Jurkat, Clone E6-1 (cell line): ENCODE measurements around the gene PTPRN2.
"Not testable (repeated sequence)": the region's sequence is repeated elsewhere in the genome, so short reads cannot be mapped to it uniquely, and the experiment has no call there.

Experiments
- DNase-seq: peaks from one replicate; pipeline ENCODE4 v3.0.0-alpha.2; 2011; ENCODE audit warnings: low read depth, low spot score
- H3K4me3 ChIP-seq: 2 replicates; pipeline ENCODE4 v1.5.1; 2011; ENCODE audit warnings: mild to moderate bottlenecking, low read length, control low read depth, moderate library complexity

Gene PTPRN2

DNA sequence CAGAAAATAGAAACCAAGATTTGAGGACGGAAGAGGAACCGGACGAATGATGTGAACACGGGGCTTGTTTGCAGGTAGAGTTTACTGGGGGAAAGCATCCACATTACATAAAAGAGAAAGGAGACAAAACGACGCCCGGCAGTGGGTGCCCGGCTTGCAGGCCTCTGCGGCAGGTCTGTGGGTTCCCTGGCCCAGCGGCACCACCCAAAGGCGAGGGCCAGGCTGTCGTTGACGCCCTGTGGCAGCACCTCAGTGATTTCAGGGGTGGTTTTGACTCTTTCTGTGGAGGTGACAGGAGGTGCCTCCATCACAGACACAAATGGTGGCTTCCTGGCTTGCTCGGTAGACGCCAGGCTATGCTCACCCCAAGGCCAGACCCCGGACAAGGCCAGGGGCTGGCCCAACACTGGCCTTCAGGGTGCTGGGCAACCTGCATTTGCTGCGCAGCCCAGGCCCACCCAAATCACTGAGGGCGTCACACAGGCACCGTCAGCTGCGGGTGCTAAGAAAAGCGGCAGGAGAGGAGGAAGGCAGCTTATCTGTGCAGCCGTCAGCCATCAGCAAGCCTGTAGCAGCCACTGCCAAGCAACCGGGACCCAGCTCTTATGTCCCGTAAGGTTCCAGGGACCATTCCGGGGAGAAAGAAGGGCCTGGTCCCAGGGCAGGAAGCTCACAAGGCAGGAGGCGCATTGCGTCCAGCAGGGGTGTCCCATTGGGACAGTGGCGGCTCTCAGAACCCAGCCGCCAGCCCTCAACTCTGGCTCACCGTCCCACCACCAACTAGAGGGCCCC lies 230.3 kb downstream of the PTPRN2 start:
- H3K4me3 ChIP-seq: no peak overlapping the region
- DNase-seq: no peak

DNA sequence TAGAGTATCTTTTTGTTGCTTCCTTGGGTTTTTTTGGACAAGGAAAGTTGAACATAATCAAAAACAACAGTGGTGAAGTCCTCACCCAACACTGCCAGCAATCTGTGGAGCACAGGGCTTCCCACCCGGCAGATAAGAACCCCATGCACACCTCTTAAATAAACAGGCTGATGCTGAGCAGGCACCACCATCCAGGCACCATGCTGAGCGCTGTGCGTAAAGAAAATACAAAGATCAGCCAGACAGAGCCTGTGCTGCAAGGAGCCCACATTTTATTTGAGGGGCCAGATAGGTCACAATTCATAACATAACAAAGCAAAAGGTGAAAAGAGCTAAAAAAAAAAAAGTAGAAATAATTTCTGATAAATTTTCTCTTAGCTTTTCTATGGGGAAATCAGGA lies 231.2 kb downstream of the PTPRN2 start:
- H3K4me3 ChIP-seq: no peak overlapping the region
- DNase-seq: no peak

DNA sequence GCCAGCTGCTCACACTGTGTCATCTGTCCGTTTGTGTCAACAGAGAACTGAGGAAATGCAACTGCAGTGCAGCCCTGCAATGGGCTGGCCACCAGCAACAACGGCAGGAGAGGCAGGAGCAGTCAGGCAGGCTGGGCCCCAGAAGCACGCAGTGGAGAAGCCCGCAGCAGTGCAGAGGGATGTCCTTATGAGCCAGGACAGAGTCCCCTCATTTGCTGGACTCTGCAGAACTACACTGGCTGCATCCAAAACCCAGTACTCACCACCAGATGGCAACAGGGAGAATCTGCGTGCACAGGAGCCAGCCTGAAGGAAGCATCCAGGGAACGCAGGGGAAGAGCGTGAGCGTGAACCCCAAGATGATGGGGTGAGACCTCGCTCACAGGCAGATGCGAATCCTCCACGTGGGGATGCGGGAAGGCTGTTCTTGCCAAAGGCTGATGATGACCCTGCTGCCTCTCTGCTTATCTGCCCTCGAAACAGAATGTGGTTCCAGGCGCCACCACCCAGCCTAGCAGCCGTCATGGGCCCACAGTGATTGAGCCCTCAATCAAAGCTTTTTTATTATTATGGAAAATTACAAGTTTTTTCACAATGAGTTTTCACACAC lies 232.1 kb downstream of the PTPRN2 start:
- no peak overlapping the region for H3K4me3 ChIP-seq
- DNase-seq: no peak

DNA sequence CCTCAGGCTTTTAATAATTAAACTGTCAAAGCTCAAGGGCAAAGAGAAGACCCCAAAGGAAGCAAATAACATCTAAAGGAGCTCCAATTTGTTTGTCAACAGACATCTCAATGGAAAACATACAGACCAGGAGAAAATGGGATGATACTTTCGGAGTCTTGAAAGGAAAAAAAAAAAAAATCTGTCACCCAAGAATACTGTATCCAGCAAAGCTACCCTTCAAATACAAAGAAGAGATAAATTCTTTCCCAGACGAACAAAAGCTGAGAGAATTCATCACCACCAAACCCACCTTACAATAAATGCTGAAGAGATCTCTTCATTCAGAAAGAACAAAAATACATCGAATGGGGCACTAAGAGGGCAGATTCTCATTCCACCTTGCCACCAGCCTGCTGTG lies 232.8 kb downstream of the PTPRN2 start:
- no peak for DNase-seq
- H3K4me3 ChIP-seq: no peak overlapping the region

DNA sequence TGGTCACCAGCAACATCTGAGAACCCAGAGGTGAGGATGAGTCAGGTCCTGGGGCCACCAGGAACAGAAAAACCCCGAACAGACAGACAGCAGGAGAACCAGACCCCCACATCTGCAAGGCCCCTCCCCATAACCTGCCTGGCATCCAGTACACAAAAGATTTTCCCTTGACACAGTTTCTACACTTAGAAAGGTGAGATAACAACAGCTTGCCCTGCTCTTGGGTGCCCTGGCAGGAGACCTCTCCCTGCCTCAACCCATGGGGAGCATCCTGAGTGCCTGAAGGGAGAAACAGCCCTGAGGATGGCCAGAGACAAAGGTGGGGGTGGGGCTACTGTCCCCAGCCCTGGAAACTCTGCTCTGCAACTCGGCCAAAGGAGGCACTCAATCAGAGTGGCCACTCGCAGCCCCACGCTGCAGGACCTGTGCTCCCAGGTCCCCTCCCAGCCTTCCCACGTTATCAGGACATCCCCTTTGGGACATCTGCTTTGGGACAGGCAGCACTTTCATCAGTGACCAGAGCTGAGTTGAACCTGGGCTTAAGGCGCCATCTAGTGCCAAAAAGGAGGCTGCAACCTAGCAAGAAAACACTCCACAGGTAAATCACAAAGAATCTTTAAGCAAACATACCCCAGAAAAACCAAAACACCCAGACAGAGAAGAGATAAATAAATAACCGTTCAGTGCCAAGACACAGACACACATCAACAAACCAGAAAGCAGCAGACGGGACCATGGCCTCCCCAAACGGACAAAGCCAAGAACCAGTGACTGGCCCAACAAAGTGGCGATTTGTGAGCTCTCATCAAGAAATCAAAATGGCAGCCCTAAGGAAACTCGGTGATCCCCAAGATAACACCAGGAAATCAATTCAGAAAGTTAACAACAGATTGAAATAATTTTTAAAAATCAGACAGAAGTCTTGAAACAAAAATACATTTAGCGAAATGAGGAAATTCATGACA lies 233.7 kb downstream of the PTPRN2 start:
- peak; percentile 35 for DNase-seq
- no peak overlapping the region for H3K4me3 ChIP-seq

DNA sequence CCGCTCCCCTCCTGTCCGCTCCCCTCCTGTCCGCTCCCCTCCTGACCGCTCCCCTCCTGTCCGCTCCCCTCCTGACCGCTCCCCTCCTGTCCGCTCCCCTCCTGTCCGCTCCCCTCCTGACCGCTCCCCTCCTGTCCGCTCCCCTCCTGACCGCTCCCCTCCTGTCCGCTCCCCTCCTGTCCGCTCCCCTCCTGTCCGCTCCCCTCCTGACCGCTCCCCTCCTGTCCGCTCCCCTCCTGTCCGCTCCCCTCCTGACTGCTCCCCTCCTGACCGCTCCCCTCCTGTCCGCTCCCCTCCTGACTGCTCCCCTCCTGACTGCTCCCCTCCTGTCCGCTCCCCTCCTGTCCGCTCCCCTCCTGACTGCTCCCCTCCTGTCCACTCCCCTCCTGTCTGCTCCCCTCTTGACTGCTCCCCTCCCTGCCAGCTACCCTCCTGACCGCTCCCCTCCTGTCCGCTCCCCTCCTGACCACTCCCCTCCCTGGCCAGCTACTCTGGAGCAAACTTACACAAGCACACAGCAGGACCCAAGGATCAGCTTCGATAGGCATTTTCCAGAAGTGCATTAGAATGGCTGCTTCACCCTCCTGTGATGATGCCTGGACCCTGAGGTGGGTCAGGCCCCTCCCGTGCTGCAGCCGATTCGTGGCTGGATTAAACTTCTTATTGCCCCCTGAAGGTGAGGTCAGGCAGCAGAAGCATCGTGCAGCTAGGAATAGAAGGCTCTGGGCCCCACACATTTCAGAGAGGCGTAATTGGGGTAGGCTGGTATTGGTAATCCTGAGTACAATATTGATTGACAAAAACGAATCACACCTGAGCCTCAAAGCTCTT lies 235.5 kb downstream of the PTPRN2 start:
- not testable (repeated sequence) for H3K4me3 ChIP-seq, DNase-seq

DNA sequence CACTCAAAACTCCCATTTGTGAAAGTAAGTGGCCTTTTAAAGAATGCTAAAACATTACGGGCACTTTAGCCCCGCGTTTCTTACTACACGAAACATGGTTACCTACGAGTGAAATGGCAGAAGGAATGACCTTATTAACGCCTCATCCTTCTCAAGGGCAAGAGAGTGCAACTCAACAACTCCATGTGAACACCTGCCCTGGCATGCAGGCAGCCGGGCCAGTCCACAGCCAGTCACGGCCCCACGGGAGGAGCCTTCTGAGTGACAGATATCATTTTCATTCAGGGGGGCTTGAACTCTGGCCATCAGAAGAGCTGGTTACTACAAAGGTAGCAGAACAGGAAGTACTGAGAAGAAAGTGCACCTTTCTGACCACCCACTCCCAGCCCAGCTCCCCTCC lies 236.1 kb downstream of the PTPRN2 start:
- DNase-seq: no peak
- no peak overlapping the region for H3K4me3 ChIP-seq

DNA sequence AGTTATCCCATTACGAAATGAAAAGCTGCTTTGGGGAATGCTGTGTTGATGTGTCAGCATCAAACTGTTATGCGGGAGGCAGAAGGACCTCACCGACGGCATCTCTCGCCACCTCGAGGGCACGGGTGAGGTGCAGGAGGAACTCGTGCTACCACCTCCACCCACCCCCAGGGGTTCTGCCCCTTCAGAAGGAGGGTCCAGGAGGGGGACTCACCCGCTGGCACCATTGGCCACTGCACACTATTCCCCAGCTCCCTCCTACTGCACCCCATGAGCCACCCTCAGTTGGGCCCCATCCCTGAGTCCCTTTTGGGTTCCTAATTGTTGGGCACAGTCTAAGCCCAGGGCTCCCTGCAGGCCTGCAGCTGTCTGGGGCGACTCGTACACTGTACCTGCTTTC lies 236.6 kb downstream of the PTPRN2 start:
- DNase-seq: no peak
- H3K4me3 ChIP-seq: no peak overlapping the region

DNA sequence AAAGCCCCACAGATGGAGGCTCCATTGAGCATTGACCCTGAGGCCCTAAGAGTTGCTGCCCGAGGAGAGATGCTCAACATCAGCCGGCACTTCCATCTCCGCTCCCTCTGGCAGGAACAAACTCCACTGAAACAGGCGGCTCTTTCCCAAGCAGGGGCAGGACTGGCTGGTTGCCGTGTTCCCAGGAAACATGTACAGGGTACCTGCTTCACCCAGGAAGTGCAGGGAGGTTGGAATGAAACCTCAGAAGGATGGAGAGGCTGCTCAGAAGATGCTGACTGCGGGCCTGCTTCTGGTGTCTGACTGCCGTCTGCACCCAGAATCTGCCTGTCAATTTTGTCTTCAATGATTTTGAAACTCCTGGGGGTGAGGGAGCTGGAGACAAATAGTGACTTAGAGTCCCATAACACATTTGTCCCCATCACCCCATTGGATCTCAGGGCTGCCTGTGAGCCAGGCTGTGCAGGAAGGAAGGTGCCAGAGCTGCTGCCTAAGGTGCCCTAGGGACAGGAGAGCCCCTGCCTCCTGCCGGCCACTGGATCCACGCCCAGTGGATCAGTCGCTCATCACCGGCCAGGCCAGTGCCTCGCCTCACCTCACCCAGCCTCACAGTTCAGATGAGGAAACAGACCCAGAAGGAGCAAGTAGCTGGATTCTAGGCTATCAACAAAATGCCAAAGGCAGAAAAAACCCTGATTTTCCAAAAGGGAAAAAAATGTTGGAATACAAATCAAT lies 237.3 kb downstream of the PTPRN2 start:
- DNase-seq: no peak
- H3K4me3 ChIP-seq: no peak overlapping the region

DNA sequence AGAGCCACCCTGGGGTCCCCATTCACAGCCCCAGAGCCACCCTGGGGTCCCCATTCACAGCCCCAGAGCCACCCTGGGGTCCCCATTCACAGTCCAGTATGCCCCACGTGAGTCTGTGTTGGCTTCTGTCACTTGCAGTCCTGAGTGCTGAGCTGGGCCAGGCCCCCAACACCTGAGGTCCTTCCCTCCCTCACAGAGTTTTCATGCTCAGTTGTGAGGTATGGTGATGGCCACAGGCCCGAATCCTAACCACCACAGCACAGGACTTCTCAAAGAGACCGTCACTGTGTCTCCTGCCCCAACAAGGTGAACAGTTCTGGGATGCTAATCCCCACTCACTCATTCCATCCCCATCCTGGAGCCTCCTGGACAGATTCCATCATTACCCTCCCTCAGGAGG lies 239.2 kb downstream of the PTPRN2 start:
- no peak for DNase-seq

DNA sequence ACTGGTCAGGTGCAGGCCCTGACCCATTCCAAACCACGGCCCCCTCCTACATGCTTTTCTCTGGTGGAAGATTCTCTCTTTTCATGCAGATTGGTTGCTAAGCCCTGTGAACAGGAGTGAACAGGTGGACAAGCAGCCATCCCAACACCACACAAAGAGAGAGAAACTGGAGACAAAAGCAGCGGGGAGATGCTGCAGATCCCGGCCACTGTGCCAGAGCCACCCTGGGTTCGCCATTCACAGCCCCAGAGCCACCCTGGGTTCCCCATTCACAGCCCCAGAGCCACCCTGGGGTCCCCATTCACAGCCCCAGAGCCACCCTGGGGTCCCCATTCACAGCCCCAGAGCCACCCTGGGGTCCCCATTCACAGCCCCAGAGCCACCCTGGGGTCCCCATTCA lies 239.6 kb downstream of the PTPRN2 start:
- H3K4me3 ChIP-seq, DNase-seq: not testable (repeated sequence)

More for the DNA sequence above, 239.2 kb downstream of the PTPRN2 start:
- no peak overlapping the region for H3K4me3 ChIP-seq

DNA sequence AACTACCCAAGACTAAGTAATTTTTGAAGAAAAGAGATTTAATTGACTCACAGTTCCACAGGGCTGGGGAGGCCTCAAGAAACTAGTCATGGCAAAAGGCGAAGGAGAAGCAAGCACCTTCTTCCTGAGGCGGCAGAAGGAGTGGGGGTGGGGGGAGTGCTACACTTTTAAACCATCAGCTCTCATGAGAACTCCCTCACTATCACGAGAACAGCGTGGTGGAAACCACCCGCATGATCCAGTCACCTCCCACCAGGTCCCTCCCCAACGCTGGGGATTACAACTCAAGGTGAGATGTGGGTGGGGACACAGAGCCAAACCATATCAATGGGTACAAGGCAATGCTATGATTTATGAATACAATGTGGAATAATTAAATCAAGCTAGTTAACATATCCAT lies 241.9 kb downstream of the PTPRN2 start:
- no peak overlapping the region for H3K4me3 ChIP-seq
- no peak for DNase-seq

DNA sequence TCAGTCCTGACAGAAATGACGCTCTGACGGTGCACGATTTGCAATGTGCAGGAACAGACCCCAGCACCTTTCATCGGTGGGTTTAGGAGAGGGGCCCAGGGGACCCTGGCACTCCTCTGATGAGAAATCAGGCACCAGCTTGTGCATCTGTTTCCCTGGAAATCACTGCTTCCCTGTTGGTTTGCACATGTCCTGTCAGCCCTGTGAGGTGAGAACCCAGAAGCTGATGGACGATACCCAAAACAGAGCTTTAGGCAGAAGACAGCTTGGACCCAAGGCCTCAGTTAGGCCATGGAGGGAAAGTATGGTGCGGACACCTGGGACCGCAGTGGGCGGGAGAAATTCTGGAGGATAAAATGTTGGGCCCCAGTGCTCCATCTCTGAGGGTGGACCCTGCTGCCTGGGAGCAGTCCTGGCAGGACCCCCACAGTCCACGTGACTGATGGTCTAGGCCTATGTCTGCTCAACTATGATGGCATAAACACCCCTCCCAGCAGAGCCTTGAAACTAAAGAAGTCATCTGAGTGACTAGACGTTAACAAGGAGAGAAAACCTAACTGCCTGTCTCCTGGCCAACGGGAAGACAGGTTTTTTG lies 242.8 kb downstream of the PTPRN2 start:
- no peak overlapping the region for H3K4me3 ChIP-seq
- DNase-seq: no peak

DNA sequence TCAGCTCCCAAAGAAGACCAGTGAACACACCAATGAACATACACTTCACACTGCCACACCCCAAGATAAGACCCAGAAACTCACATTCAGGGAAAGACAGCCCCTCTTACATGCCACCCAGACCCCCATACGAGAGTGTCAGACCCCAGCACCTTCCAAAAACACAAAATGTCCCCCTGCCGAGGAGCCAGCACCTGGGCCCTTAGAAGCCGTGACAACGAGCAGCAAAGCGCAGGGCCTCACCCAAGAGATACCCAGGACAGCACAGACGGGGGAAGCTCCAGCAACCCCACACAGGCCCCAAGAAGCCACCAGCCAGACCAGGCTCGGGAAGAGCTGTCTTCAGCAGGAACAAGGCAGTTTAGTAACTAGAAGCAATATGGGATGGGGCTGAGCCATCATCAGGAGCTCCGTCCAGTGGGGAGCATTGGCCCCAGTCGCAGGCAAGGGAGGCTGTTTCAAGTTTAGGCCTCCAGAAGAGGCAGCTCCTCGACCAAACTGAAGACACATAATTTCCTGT lies 243.6 kb downstream of the PTPRN2 start:
- H3K4me3 ChIP-seq: no peak overlapping the region
- DNase-seq: no peak

DNA sequence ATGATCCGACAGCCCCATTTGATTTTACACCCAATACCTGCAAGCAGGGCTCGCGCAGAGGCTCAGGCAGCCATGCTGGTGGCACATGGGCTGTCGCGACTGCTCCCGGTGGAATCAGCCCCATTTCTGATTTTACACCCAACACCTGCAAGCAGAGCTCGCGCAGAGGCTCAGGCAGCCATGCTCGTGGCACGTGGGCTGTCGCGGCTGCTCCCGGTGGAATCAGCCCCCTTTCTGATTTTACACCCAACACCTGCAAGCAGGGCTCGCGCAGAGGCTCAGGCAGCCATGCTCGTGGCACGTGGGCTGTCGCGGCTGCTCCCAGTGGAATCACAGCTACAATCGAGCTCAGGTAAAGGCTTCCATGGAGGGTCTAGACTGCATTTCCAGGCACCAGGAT lies 244.1 kb downstream of the PTPRN2 start:
- no peak for DNase-seq
- H3K4me3 ChIP-seq: no peak overlapping the region

DNA sequence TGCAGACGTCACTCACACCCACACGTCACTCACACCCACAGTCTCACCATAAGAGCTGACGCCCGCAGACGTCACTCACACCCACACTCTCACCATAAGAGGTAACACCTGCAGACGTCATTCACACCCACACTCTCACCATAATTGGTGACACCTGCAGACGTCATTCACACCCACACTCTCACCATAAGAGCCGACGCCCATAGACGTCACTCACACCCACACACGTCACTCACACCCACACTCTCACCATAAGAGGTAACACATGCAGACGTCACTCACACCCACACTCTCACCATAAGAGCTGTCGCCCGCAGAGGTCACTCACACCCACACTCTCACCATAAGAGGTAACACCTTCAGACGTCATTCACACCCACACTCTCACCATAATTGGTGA lies 246.5 kb downstream of the PTPRN2 start:
- not testable (repeated sequence) for DNase-seq, H3K4me3 ChIP-seq

DNA sequence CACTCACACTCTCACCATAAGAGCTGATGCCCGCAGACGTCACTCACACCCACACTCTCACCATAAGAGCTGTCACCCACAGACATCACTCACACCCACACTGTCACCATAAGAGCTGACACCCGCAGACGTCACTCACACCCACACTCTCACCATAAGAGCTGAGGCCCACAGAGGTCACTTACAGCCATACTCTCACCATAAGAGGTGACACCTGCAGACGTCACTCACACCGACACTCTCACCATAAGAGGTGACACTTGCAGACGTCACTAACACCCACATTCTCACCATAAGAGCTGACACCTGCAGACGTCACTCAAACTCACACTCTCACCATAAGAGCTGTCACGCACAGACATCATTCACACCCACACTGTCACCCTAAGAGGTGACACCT lies 250.7 kb downstream of the PTPRN2 start:
- H3K4me3 ChIP-seq, DNase-seq: not testable (repeated sequence)

DNA sequence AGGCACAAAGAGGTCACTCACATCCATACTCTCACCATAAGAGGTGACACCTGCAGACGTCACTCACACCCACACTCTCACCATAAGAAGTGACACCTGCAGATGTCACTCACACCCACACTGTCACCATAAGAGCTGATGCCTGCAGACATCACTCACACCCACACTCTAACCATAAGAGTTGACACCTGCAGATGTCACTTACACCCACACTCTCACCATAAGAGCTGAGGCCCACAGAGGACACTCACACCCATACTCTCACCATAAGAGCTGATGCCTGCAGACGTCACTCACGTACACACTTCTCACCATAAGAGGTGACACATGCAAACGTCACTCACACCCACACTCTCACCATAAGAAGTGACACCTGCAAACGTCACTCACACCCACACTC lies 255.1 kb downstream of the PTPRN2 start:
- not testable (repeated sequence) for DNase-seq, H3K4me3 ChIP-seq
